GM12878 (cell line): Measurements from ENCODE around the gene NDUFV3. TPM values are rescaled to one million over a fixed set of nuclear protein-coding genes. Genes with fewer than 3 reads are reported as not detected.

ENCODE experiments used
- ATAC-seq: fragments of 200-7000 bp; cut with Tn5 transposase; 3 replicates; pipeline ENCODE4 v1.9.1; 2020; ENCODE audit warnings: mild to moderate bottlenecking, moderate library complexity
- BruUV-seq: library from RNA; stranded (reverse); fragments of 400-500 nt; replicated peaks from 2 replicates; lab custom pipeline; 2021; lab: Mats Ljungman, UMichigan
- CTCF ChIA-PET: fragments of 300-600 bp; sonication (Branson Sonifier 250); formaldehyde crosslinking; extraction: SDS; loops from one replicate; lab custom pipeline; 2021; ENCODE audit warnings: inconsistent platforms; lab: Yijun Ruan, JAX
- POLR2A ChIA-PET: fragments of 350-600 bp; formaldehyde crosslinking; extraction: SDS; loops from one replicate; lab custom pipeline; 2021; ENCODE audit warnings: inconsistent platforms; lab: Charles Lee
- RAD21 ChIA-PET: fragments of 300-600 bp; sonication (Branson Sonifier 250); formaldehyde crosslinking; loops from one replicate; lab custom pipeline; 2023; ENCODE audit warnings: antibody characterized with exemption; ENCODE audit not compliant: unreplicated experiment; lab: Charles Lee
- SMC1A ChIA-PET: fragments of 300-600 bp; sonication (Branson Sonifier 250); formaldehyde crosslinking; loops from one replicate; lab custom pipeline; 2023; ENCODE audit not compliant: unreplicated experiment, uncharacterized antibody; lab: Charles Lee
- DNase-seq: peaks from one replicate; pipeline ENCODE4 v3.0.0-alpha.2; 2011; ENCODE audit warnings: low read depth, low spot score
- FAIRE-seq: peaks from 3 replicates; lab custom pipeline; 2011; peaks lifted over from hg19 to GRCh38; lab: Jason Lieb, UNC
- H2AFZ ChIP-seq: 2 replicates; pipeline ENCODE4 v1.6.0; 2011; ENCODE audit warnings: low read depth, low read length, control low read depth; ENCODE audit not compliant: control insufficient read depth
- H3K27ac ChIP-seq: 2 replicates; pipeline ENCODE4 v1.5.1; 2011; ENCODE audit warnings: control low read depth; ENCODE audit not compliant: control insufficient read depth, insufficient read depth
- H3K27me3 ChIP-seq, 2 experiments: replicated peaks in 1 of 2; 2 replicates each; pipeline versions ENCODE4 v1.6.0 to v1.6.1; 2011; ENCODE audit warnings: low read length in 1 of 2; ENCODE audit not compliant: control insufficient read depth in 2 of 2, insufficient read depth in 2 of 2
- H3K36me3 ChIP-seq, 2 experiments: 2 replicates each; pipeline ENCODE4 v1.5.1; 2011; ENCODE audit warnings: low read length in 1 of 2; ENCODE audit not compliant: control insufficient read depth in 2 of 2, insufficient read depth in 2 of 2
- H3K4me1 ChIP-seq: 2 replicates; pipeline ENCODE4 v1.6.1; 2011; ENCODE audit warnings: mild to moderate bottlenecking, low read length, moderate library complexity, mixed read lengths; ENCODE audit not compliant: control insufficient read depth, insufficient read depth
- H3K4me2 ChIP-seq: 2 replicates; pipeline ENCODE4 v1.6.0; 2011; ENCODE audit warnings: control low read depth; ENCODE audit not compliant: control insufficient read depth, insufficient read depth
- H3K4me3 ChIP-seq: fragments of 200-600 bp; sonication (generic); 2 replicates; pipeline ENCODE4 v1.5.1; 2016
- H3K79me2 ChIP-seq: 2 replicates; pipeline ENCODE4 v1.6.0; 2011; ENCODE audit warnings: low read length; ENCODE audit not compliant: control insufficient read depth, insufficient read depth
- H3K9ac ChIP-seq: 2 replicates; pipeline ENCODE4 v1.8.0; 2011; ENCODE audit warnings: low read length, control low read depth, mixed read lengths; ENCODE audit not compliant: control insufficient read depth, insufficient read depth
- H3K9me3 ChIP-seq: replicated peaks from 3 replicates; pipeline ENCODE4 v1.5.1; 2011; ENCODE audit warnings: mild to moderate bottlenecking, low read length; ENCODE audit not compliant: control insufficient read depth, insufficient read depth
- H4K20me1 ChIP-seq: 2 replicates; pipeline ENCODE4 v1.6.0; 2011; ENCODE audit not compliant: control insufficient read depth, insufficient read depth
- BRCA1 ChIP-seq: IDR thresholded peaks from 2 replicates; pipeline ENCODE4 v1.6.1; 2011; ENCODE audit warnings: low read depth, low read length, improper control_type of control experiment
- DPF2 ChIP-seq: fragments of 450-650 bp; IDR thresholded peaks from 2 replicates; pipeline ENCODE4 v1.6.1; 2017; ENCODE audit warnings: mild to moderate bottlenecking
- HDAC6 ChIP-seq: fragments of 200-600 bp; sonication (generic); IDR thresholded peaks from one replicate; pipeline ENCODE4 v1.8.0; 2017; ENCODE audit warnings: antibody characterized with exemption; ENCODE audit not compliant: unreplicated experiment
- IRF4 ChIP-seq: IDR thresholded peaks from 2 replicates; pipeline ENCODE4 v1.6.1; 2011; ENCODE audit warnings: low read depth, low read length
- KAT2A ChIP-seq: conservative IDR thresholded peaks from 2 replicates; pipeline ENCODE4 v1.6.1; 2011; ENCODE audit warnings: low read depth, low read length; ENCODE audit not compliant: control insufficient read depth
- MEF2A ChIP-seq: IDR thresholded peaks from 2 replicates; pipeline ENCODE4 v1.6.1; 2011; ENCODE audit warnings: low read depth, mild to moderate bottlenecking, low read length, moderate library complexity; ENCODE audit not compliant: insufficient read depth
- MEF2B ChIP-seq: fragments of 450-650 bp; IDR thresholded peaks from 2 replicates; pipeline ENCODE4 v1.6.1; 2018; ENCODE audit warnings: mild to moderate bottlenecking, moderate library complexity; ENCODE audit not compliant: partially characterized antibody, poor library complexity, severe bottlenecking
- MTA3 ChIP-seq: IDR thresholded peaks from 2 replicates; pipeline ENCODE4 v1.6.1; 2012; ENCODE audit warnings: low read length, inconsistent platforms, borderline replicate concordance
- PML ChIP-seq: IDR thresholded peaks from 2 replicates; pipeline ENCODE4 v1.6.1; 2012; ENCODE audit warnings: low read length, inconsistent platforms
- RB1 ChIP-seq: fragments of 450-650 bp; formaldehyde crosslinking; IDR thresholded peaks from 2 replicates; pipeline ENCODE4 v1.6.1; 2017; ENCODE audit warnings: mild to moderate bottlenecking, borderline replicate concordance
- SREBF1 ChIP-seq: IDR thresholded peaks from 2 replicates; pipeline ENCODE4 v1.6.1; 2012; ENCODE audit warnings: mild to moderate bottlenecking, low read length
- SUZ12 ChIP-seq: fragments of 200-600 bp; sonication (generic); IDR thresholded peaks from one replicate; pipeline ENCODE4 v1.6.1; 2018; ENCODE audit warnings: antibody characterized with exemption, mild to moderate bottlenecking; ENCODE audit not compliant: unreplicated experiment
- ZNF207 ChIP-seq: fragments of 450-650 bp; IDR thresholded peaks from 2 replicates; pipeline ENCODE4 v1.6.1; 2014; ENCODE audit warnings: antibody characterized with exemption, mild to moderate bottlenecking, borderline replicate concordance
- ZNF24 ChIP-seq: fragments of 450-650 bp; IDR thresholded peaks from 2 replicates; pipeline ENCODE4 v1.6.1; 2017; ENCODE audit warnings: antibody characterized with exemption, mild to moderate bottlenecking
- WGBS: methylation state at CpG from one replicate; pipeline ENCODE4 v1.1.6; 2016; ENCODE audit warnings: low lambda C conversion rate; ENCODE audit not compliant: insufficient replicate concordance, insufficient coverage; ENCODE audit errors: missing lambda C conversion rate; 5-methylcytosine and 5-hydroxymethylcytosine counted together
- in situ Hi-C: fragments of 300-500 bp; cut with MboI; formaldehyde crosslinking; loops from 9 replicates; pipeline ENCODE4 v1.14.3; 2018; ENCODE audit warnings: mixed read lengths
- intact Hi-C: fragments of 100-400 bp; cut with micrococcal nuclease; formaldehyde crosslinking; loops from one replicate; pipeline ENCODE4 v1.14.2; 2022; ENCODE audit not compliant: unreplicated experiment
- polyA plus RNA-seq, 11 experiments: library from polyadenylated mRNA; depleted of rRNA in 4 of 11; unstranded in 6 of 11; stranded (reverse) in 5 of 11; fragments of >200 nt; fragmentation: Nextera tagmentation in 4 of 11; fragmentation: Illumina TruSeq in 1 of 11; extraction: Ambion mirVana in 4 of 11; extraction: Trizol in 1 of 11; gene quantifications; 1 replicate in 1 of 11; 2 replicates in 10 of 11; pipeline versions ENCODE4 v1.2.1 to v1.2.3, GENCODE V29; 2011 to 2016; ENCODE audit warnings: inconsistent platforms in 2 of 11, missing spikeins in 2 of 11, low read depth in 1 of 11
- total RNA-seq, 4 experiments: library from RNA; depleted of rRNA in 3 of 4; stranded (reverse); fragments of >200 nt in 3 of 4; fragmentation: Illumina TruSeq in 1 of 4; extraction: Trizol in 1 of 4; gene quantifications; 2 replicates each; pipeline versions ENCODE4 v1.2.1 to v1.2.3, GENCODE V29; 2013 to 2021
- TF ChIP-seq, protein P1 (sequence below): IDR thresholded peaks from 2 replicates; pipeline ENCODE4 v1.6.1; 2011; ENCODE audit warnings: low read depth, low read length, improper control_type of control experiment, borderline replicate concordance
- TF ChIP-seq, protein P2 (sequence below): fragments of 450-650 bp; formaldehyde crosslinking; IDR thresholded peaks from 2 replicates; pipeline ENCODE4 v1.4.0; 2020; ENCODE audit warnings: mild to moderate bottlenecking, moderate library complexity
- TF ChIP-seq, protein P3 (sequence below): fragments of 450-650 bp; IDR thresholded peaks from 2 replicates; pipeline ENCODE4 v1.6.1; 2017; ENCODE audit warnings: mild to moderate bottlenecking
- TF ChIP-seq, protein P4 (sequence below): fragments of 450-650 bp; IDR thresholded peaks from 2 replicates; pipeline ENCODE4 v1.6.1; 2014; ENCODE audit warnings: mild to moderate bottlenecking

The NDUFV3 gene
- total and polyA plus RNA-seq, 10 of the 15 experiments (the other 5 are each of a cell fraction or from before 2014, with no cell fraction given), result 7.0 to 44.7 (median 29.9) TPM

DNA sequence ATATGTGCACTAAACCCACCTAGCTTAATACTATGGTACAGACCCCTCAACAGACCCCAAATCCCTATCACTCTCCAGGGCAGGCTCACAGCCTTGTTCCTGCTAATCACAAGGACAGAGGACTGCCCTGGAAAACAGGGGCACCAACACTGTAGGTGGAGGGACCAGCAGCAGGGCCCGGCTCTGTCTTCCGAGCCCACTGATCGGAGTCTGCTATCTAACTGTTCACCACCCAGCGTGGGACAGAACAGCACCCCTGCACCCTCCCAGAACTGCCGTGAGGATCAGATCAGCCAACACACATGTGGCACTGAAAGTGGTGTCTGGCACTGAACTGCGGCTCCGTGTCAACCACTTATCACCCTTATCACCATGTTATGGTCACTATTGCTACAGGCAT, 20.0 kb upstream of the NDUFV3 start:
- Histone ChIP-seq H3K4me1 (no peaks in the 10 kb centered on the region), H3K79me2 (peaks cover 16% of the 10 kb centered on the region), H2AFZ (no peak overlapping the region), H3K9me3 (no peaks in the 10 kb centered on the region), H3K27ac (no peak overlapping the region), H3K4me2 (no peak overlapping the region), H3K9ac (no peak overlapping the region), H3K27me3 (no peaks in the 10 kb centered on the region), H3K36me3 (peaks cover 19 to 24% of the 10 kb centered on the region in 2 experiments; a peak in 3 of 4 replicates), H3K4me3 (no peak overlapping the region), H4K20me1 (no peaks in the 10 kb centered on the region; the same call in 1 of the 2 replicates)
- ChIA-PET RAD21 (no interaction called here), POLR2A (no interaction called here), CTCF (interaction anchor here (0.6 kb wide), 1 partner anchor 148 kb away, joined by 3 read pairs; no protein-coding TSS in a partner anchor), SMC1A (interaction anchor here (0.6 to 1.2 kb wide), 2 partner anchors 15 to 63 kb away, joined by 3 read pairs; no protein-coding TSS in a partner anchor)
- intact Hi-C loops, result no loop called here
- WGBS, result 95% methylated on average over 7 of the region's 7 CpGs
- no TSS peak for BruUV-seq
- in situ Hi-C loops, result no loop called here
- FAIRE-seq (no peak), ATAC-seq (no peak), DNase-seq (no peak)
- no peak for TF ChIP-seq DPF2
- TF ChIP-seq MEF2B, result no peak
- TF ChIP-seq ZNF24, result no peak
- TF ChIP-seq, protein P1, sequence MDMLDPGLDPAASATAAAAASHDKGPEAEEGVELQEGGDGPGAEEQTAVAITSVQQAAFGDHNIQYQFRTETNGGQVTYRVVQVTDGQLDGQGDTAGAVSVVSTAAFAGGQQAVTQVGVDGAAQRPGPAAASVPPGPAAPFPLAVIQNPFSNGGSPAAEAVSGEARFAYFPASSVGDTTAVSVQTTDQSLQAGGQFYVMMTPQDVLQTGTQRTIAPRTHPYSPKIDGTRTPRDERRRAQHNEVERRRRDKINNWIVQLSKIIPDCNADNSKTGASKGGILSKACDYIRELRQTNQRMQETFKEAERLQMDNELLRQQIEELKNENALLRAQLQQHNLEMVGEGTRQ, result no peak
- TF ChIP-seq MEF2A, result no peak
- no peak for TF ChIP-seq PML
- TF ChIP-seq, protein P2, sequence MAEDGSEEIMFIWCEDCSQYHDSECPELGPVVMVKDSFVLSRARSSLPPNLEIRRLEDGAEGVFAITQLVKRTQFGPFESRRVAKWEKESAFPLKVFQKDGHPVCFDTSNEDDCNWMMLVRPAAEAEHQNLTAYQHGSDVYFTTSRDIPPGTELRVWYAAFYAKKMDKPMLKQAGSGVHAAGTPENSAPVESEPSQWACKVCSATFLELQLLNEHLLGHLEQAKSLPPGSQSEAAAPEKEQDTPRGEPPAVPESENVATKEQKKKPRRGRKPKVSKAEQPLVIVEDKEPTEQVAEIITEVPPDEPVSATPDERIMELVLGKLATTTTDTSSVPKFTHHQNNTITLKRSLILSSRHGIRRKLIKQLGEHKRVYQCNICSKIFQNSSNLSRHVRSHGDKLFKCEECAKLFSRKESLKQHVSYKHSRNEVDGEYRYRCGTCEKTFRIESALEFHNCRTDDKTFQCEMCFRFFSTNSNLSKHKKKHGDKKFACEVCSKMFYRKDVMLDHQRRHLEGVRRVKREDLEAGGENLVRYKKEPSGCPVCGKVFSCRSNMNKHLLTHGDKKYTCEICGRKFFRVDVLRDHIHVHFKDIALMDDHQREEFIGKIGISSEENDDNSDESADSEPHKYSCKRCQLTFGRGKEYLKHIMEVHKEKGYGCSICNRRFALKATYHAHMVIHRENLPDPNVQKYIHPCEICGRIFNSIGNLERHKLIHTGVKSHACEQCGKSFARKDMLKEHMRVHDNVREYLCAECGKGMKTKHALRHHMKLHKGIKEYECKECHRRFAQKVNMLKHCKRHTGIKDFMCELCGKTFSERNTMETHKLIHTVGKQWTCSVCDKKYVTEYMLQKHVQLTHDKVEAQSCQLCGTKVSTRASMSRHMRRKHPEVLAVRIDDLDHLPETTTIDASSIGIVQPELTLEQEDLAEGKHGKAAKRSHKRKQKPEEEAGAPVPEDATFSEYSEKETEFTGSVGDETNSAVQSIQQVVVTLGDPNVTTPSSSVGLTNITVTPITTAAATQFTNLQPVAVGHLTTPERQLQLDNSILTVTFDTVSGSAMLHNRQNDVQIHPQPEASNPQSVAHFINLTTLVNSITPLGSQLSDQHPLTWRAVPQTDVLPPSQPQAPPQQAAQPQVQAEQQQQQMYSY (CRISPR knock-in tag), result no peak
- TF ChIP-seq ZNF207, result no peak
- no peak for TF ChIP-seq SREBF1
- TF ChIP-seq, protein P3, sequence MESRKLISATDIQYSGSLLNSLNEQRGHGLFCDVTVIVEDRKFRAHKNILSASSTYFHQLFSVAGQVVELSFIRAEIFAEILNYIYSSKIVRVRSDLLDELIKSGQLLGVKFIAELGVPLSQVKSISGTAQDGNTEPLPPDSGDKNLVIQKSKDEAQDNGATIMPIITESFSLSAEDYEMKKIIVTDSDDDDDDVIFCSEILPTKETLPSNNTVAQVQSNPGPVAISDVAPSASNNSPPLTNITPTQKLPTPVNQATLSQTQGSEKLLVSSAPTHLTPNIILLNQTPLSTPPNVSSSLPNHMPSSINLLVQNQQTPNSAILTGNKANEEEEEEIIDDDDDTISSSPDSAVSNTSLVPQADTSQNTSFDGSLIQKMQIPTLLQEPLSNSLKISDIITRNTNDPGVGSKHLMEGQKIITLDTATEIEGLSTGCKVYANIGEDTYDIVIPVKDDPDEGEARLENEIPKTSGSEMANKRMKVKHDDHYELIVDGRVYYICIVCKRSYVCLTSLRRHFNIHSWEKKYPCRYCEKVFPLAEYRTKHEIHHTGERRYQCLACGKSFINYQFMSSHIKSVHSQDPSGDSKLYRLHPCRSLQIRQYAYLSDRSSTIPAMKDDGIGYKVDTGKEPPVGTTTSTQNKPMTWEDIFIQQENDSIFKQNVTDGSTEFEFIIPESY, result no peak
- TF ChIP-seq SUZ12, result no peak
- TF ChIP-seq KAT2A, result no peak
- TF ChIP-seq, protein P4, sequence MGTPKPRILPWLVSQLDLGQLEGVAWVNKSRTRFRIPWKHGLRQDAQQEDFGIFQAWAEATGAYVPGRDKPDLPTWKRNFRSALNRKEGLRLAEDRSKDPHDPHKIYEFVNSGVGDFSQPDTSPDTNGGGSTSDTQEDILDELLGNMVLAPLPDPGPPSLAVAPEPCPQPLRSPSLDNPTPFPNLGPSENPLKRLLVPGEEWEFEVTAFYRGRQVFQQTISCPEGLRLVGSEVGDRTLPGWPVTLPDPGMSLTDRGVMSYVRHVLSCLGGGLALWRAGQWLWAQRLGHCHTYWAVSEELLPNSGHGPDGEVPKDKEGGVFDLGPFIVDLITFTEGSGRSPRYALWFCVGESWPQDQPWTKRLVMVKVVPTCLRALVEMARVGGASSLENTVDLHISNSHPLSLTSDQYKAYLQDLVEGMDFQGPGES, result no peak
- TF ChIP-seq HDAC6, result no peak
- TF ChIP-seq MTA3, result no peak
- TF ChIP-seq IRF4, result no peak
- TF ChIP-seq RB1, result no peak
- TF ChIP-seq BRCA1, result no peak
